IMR-90 (cell line): ENCODE data around the gene SELENOM. TPM values are rescaled to one million over a fixed set of nuclear protein-coding genes. Genes with fewer than 3 reads are reported as not detected.

Experiments used
- ATAC-seq: fragments of 200-7000 bp; cut with Tn5 transposase; 2 replicates; pipeline ENCODE4 v1.9.1; 2020; ENCODE audit warnings: low read depth, mild to moderate bottlenecking, moderate library complexity
- BruUV-seq: library from RNA; stranded (reverse); fragments of 400-500 nt; replicated peaks from 2 replicates; lab custom pipeline; 2021; lab: Mats Ljungman, UMichigan
- CTCF ChIA-PET: fragments of 300-600 bp; formaldehyde crosslinking; extraction: SDS; loops from one replicate; lab custom pipeline; 2021; ENCODE audit warnings: antibody characterized with exemption; lab: Yijun Ruan, JAX
- POLR2A ChIA-PET: fragments of 300-600 bp; sonication (Branson Sonifier 250); formaldehyde crosslinking; loops from one replicate; lab custom pipeline; 2022; ENCODE audit warnings: antibody characterized with exemption; ENCODE audit not compliant: unreplicated experiment; lab: Charles Lee
- DNase-seq: peaks from one replicate; pipeline ENCODE4 v3.0.0; 2013
- H2AFZ ChIP-seq: replicated peaks from 2 replicates; pipeline ENCODE3; 2013; ENCODE audit warnings: low read length, mild to moderate bottlenecking; ENCODE audit not compliant: poor library complexity
- H2AK5ac ChIP-seq: 2 replicates; pipeline ENCODE4 v1.6.1; 2013; ENCODE audit warnings: low read depth, low read length, inconsistent platforms
- H2AK9ac ChIP-seq: replicated peaks from 2 replicates; pipeline ENCODE3; 2013; ENCODE audit warnings: mild to moderate bottlenecking, low read depth, low read length, moderate library complexity; ENCODE audit not compliant: poor library complexity
- H2BK120ac ChIP-seq: 2 replicates; pipeline ENCODE4 v1.6.1; 2013; ENCODE audit warnings: low read depth, low read length, inconsistent platforms
- H2BK15ac ChIP-seq: 3 replicates; pipeline ENCODE4 v1.6.1; 2013; ENCODE audit warnings: low read depth, low read length, inconsistent platforms
- H2BK20ac ChIP-seq: 2 replicates; pipeline ENCODE4 v1.6.1; 2013; ENCODE audit warnings: low read depth, mild to moderate bottlenecking, inconsistent platforms, low read length, moderate library complexity
- H2BK5ac ChIP-seq: 2 replicates; pipeline ENCODE4 v1.6.1; 2013; ENCODE audit warnings: mild to moderate bottlenecking, low read depth, low read length, inconsistent platforms; ENCODE audit not compliant: poor library complexity, severe bottlenecking
- H3K14ac ChIP-seq: replicated peaks from 2 replicates; pipeline ENCODE4 v1.6.1; 2013; ENCODE audit warnings: low read depth, low read length, inconsistent platforms
- H3K18ac ChIP-seq: 2 replicates; pipeline ENCODE4 v1.6.1; 2013; ENCODE audit warnings: low read depth, low read length, control low read depth
- H3K23ac ChIP-seq: 2 replicates; pipeline ENCODE4 v1.6.1; 2013; ENCODE audit warnings: low read depth, low read length, inconsistent platforms
- H3K27ac ChIP-seq: 2 replicates; pipeline ENCODE4 v1.5.1; 2013; ENCODE audit warnings: mild to moderate bottlenecking, control low read depth, low read length; ENCODE audit not compliant: insufficient read depth
- H3K27me3 ChIP-seq: 2 replicates; pipeline ENCODE4 v1.6.1; 2013; ENCODE audit warnings: low read length; ENCODE audit not compliant: control insufficient read depth, insufficient read depth
- H3K36me3 ChIP-seq: 2 replicates; pipeline ENCODE4 v1.6.1; 2013; ENCODE audit warnings: low read length, mixed read lengths; ENCODE audit not compliant: control insufficient read depth, insufficient read depth
- H3K4ac ChIP-seq: 2 replicates; pipeline ENCODE4 v1.6.1; 2013; ENCODE audit warnings: low read depth, low read length, inconsistent platforms
- H3K4me1 ChIP-seq: 2 replicates; pipeline ENCODE4 v1.6.1; 2013; ENCODE audit warnings: low read length, mixed read lengths; ENCODE audit not compliant: control insufficient read depth, insufficient read depth
- H3K4me2 ChIP-seq: 2 replicates; pipeline ENCODE4 v1.6.1; 2013; ENCODE audit warnings: low read depth, mild to moderate bottlenecking, control low read depth, low read length, moderate library complexity
- H3K4me3 ChIP-seq: 2 replicates; pipeline ENCODE4 v1.5.1; 2013; ENCODE audit warnings: low read depth, mild to moderate bottlenecking, control low read depth, low read length, moderate library complexity; ENCODE audit not compliant: insufficient read depth
- H3K56ac ChIP-seq: 2 replicates; pipeline ENCODE4 v1.6.1; 2013; ENCODE audit warnings: low read length, inconsistent platforms; ENCODE audit not compliant: insufficient read depth; ENCODE audit errors: extremely low read depth
- H3K79me1 ChIP-seq, 2 experiments: 2 replicates each; pipeline ENCODE4 v1.6.1; 2013; ENCODE audit warnings: low read length in 2 of 2, inconsistent platforms in 1 of 2, low read depth in 1 of 2
- H3K9ac ChIP-seq: 2 replicates; pipeline ENCODE4 v1.6.1; 2013; ENCODE audit warnings: low read depth, low read length, control low read depth
- H3K9me1 ChIP-seq: 2 replicates; pipeline ENCODE4 v1.6.1; 2013; ENCODE audit warnings: low read length, inconsistent platforms; ENCODE audit not compliant: insufficient read depth
- H3K9me3 ChIP-seq: 2 replicates; pipeline ENCODE4 v1.6.1; 2013; ENCODE audit warnings: low read length; ENCODE audit not compliant: control insufficient read depth, insufficient read depth
- H4K20me1 ChIP-seq: 2 replicates; pipeline ENCODE4 v1.6.1; 2013; ENCODE audit warnings: low read length, inconsistent platforms; ENCODE audit not compliant: insufficient read depth
- H4K5ac ChIP-seq: 2 replicates; pipeline ENCODE4 v1.6.1; 2013; ENCODE audit warnings: mild to moderate bottlenecking, low read depth, low read length, control low read depth
- H4K8ac ChIP-seq, 2 experiments: 2 replicates each; pipeline ENCODE4 v1.6.1; 2013; ENCODE audit warnings: low read depth in 2 of 2, low read length in 2 of 2, control low read depth in 1 of 2, inconsistent platforms in 1 of 2
- H4K91ac ChIP-seq: 2 replicates; pipeline ENCODE4 v1.6.1; 2013; ENCODE audit warnings: low read depth, low read length, inconsistent platforms; ENCODE audit not compliant: insufficient read depth
- BHLHE40 ChIP-seq: fragments of 150-350 bp; IDR thresholded peaks from 2 replicates; pipeline ENCODE4 v1.6.1; 2016; ENCODE audit warnings: mild to moderate bottlenecking, low read depth, low read length
- CEBPB ChIP-seq: IDR thresholded peaks from 2 replicates; pipeline ENCODE4 v1.6.1; 2012; ENCODE audit warnings: low read depth, low read length, improper control_type of control experiment
- CHD1 ChIP-seq: IDR thresholded peaks from 2 replicates; pipeline ENCODE4 v1.6.1; 2012; ENCODE audit warnings: low read depth, low read length, improper control_type of control experiment
- FOS ChIP-seq: fragments of 150-350 bp; IDR thresholded peaks from 2 replicates; pipeline ENCODE4 v1.6.1; 2016; ENCODE audit warnings: low read depth, low read length
- MAFK ChIP-seq: IDR thresholded peaks from 2 replicates; pipeline ENCODE4 v1.6.1; 2012; ENCODE audit warnings: low read depth, low read length, improper control_type of control experiment
- MAZ ChIP-seq: IDR thresholded peaks from 2 replicates; pipeline ENCODE4 v1.6.1; 2012; ENCODE audit warnings: low read depth, mild to moderate bottlenecking, low read length, improper control_type of control experiment, moderate library complexity, borderline replicate concordance
- MXI1 ChIP-seq: IDR thresholded peaks from 2 replicates; pipeline ENCODE4 v1.6.1; 2012; ENCODE audit warnings: low read depth, mild to moderate bottlenecking, low read length, moderate library complexity, borderline replicate concordance
- NFE2L2 ChIP-seq: fragments of 150-350 bp; IDR thresholded peaks from 2 replicates; pipeline ENCODE4 v1.6.1; 2016; ENCODE audit warnings: low read depth, mild to moderate bottlenecking, low read length
- POLR2A ChIP-seq: IDR thresholded peaks from 2 replicates; pipeline ENCODE4 v1.6.1; 2012; ENCODE audit warnings: mild to moderate bottlenecking, low read depth, low read length
- RAD21 ChIP-seq: IDR thresholded peaks from 2 replicates; pipeline ENCODE4 v1.6.1; 2012; ENCODE audit warnings: low read length, improper control_type of control experiment
- RCOR1 ChIP-seq: IDR thresholded peaks from 2 replicates; pipeline ENCODE4 v1.6.1; 2012; ENCODE audit warnings: mild to moderate bottlenecking, low read length, improper control_type of control experiment; ENCODE audit not compliant: insufficient replicate concordance
- RFX5 ChIP-seq: IDR thresholded peaks from 2 replicates; pipeline ENCODE4 v1.8.0; 2012; ENCODE audit warnings: low read depth, mild to moderate bottlenecking, low read length, moderate library complexity
- SMC3 ChIP-seq: fragments of 150-350 bp; IDR thresholded peaks from 2 replicates; pipeline ENCODE4 v1.6.1; 2016; ENCODE audit warnings: low read depth, mild to moderate bottlenecking, antibody characterized with exemption, low read length, moderate library complexity
- WGBS, 2 experiments: methylation state at CpG; one replicate each; pipeline versions ENCODE4 v1.1.5 to v1.1.7; 2013; ENCODE audit warnings: missing lambda C conversion rate in 2 of 2; ENCODE audit not compliant: insufficient read length in 1 of 2; ENCODE audit errors: extremely low coverage in 2 of 2; 5-methylcytosine and 5-hydroxymethylcytosine counted together
- dilution Hi-C: fragments of 300-500 bp; cut with HindIII; formaldehyde crosslinking; loops from one replicate; pipeline ENCODE4 v1.14.3; 2018; ENCODE audit warnings: low sequenced_read_pairs; ENCODE audit not compliant: unreplicated experiment
- in situ Hi-C: fragments of 300-500 bp; cut with MboI; formaldehyde crosslinking; loops from 3 replicates; pipeline ENCODE4 v1.14.3; 2019; ENCODE audit warnings: low sequenced_read_pairs, inconsistent platforms, mixed read lengths
- intact Hi-C: fragments of 100-400 bp; cut with micrococcal nuclease; formaldehyde crosslinking; loops from 2 replicates; pipeline ENCODE4 v1.10.0; 2022
- polyA plus RNA-seq, 3 experiments: library from polyadenylated mRNA; depleted of rRNA; stranded (reverse); fragments of >200 nt; gene quantifications; 2 replicates each; pipeline ENCODE4 v1.2.3, GENCODE V29; 2012; ENCODE audit warnings: low replicate concordance in 1 of 3
- total RNA-seq: library from RNA; depleted of rRNA; stranded (reverse); fragments of >200 nt; gene quantifications from 2 replicates; pipeline ENCODE4 v1.2.3, GENCODE V29; 2012
- TF ChIP-seq, protein P1 (sequence below): fragments of 150-350 bp; IDR thresholded peaks from 2 replicates; pipeline ENCODE4 v1.6.1; 2016; ENCODE audit warnings: low read depth, mild to moderate bottlenecking, low read length, moderate library complexity, borderline replicate concordance
- TF ChIP-seq, protein P2 (sequence below): conservative IDR thresholded peaks from 2 replicates; pipeline ENCODE4 v1.5.1; 2012; ENCODE audit warnings: mild to moderate bottlenecking, low read depth, low read length, improper control_type of control experiment
- TF ChIP-seq, protein P3 (sequence below): fragments of 150-350 bp; IDR thresholded peaks from 2 replicates; pipeline ENCODE4 v1.6.1; 2017; ENCODE audit warnings: mild to moderate bottlenecking, antibody characterized with exemption, low read length, low read depth

SELENOM gene
- total and polyA plus RNA-seq, 2 of the 4 experiments (the other 2 are of a cell fraction): 46.2 to 270 TPM

DNA sequence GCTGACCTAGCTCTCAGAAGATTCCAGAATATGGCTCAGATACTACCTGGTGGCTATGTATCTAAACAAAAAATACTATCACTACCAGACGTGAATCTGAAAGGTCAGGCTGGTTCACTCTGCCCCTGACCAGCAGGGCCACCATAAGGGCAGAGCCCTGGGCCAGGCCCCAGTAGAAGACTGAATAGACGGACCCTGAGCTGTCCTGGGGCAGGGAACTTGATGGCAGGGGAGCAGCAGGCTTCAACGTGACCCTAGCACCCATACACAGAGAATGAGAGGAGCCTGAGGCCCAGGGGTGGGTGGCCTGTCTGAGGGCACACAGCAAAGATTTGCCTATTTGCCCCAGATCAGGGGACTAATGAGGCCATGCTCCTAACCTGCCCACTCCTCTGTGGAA is 46.0 kb upstream of the SELENOM start:
- 0 out of 4 replicates have a peak, but pooled peaks cover 0 to 10% of the 10 kb centered on the region in 2 experiments for H3K79me1 ChIP-seq
- H3K23ac ChIP-seq: no peak overlapping the region
- H4K20me1 ChIP-seq: no peaks in the 10 kb centered on the region
- H2AK9ac ChIP-seq: no peak overlapping the region
- peak overlapping the region; percentile 30 to 41; a peak in 1 of 4 replicates for H4K8ac ChIP-seq
- peak overlapping the region; percentile 17; the same call in 1 of the 2 replicates for H2BK120ac ChIP-seq
- no TSS peak for BruUV-seq
- no peak overlapping the region for H3K56ac ChIP-seq
- H3K18ac ChIP-seq: no peak overlapping the region
- H2BK20ac ChIP-seq: peak overlapping the region; percentile 57; the same call in 1 of the 2 replicates
- TF ChIP-seq, protein P1, sequence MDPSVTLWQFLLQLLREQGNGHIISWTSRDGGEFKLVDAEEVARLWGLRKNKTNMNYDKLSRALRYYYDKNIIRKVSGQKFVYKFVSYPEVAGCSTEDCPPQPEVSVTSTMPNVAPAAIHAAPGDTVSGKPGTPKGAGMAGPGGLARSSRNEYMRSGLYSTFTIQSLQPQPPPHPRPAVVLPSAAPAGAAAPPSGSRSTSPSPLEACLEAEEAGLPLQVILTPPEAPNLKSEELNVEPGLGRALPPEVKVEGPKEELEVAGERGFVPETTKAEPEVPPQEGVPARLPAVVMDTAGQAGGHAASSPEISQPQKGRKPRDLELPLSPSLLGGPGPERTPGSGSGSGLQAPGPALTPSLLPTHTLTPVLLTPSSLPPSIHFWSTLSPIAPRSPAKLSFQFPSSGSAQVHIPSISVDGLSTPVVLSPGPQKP: no peak
- TF ChIP-seq SMC3: no peak
- no peak for TF ChIP-seq MAZ
- no peak for TF ChIP-seq CHD1
- TF ChIP-seq BHLHE40: no peak
- TF ChIP-seq FOS: no peak
- TF ChIP-seq, protein P2, sequence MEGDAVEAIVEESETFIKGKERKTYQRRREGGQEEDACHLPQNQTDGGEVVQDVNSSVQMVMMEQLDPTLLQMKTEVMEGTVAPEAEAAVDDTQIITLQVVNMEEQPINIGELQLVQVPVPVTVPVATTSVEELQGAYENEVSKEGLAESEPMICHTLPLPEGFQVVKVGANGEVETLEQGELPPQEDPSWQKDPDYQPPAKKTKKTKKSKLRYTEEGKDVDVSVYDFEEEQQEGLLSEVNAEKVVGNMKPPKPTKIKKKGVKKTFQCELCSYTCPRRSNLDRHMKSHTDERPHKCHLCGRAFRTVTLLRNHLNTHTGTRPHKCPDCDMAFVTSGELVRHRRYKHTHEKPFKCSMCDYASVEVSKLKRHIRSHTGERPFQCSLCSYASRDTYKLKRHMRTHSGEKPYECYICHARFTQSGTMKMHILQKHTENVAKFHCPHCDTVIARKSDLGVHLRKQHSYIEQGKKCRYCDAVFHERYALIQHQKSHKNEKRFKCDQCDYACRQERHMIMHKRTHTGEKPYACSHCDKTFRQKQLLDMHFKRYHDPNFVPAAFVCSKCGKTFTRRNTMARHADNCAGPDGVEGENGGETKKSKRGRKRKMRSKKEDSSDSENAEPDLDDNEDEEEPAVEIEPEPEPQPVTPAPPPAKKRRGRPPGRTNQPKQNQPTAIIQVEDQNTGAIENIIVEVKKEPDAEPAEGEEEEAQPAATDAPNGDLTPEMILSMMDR: no peak
- TF ChIP-seq, protein P3, sequence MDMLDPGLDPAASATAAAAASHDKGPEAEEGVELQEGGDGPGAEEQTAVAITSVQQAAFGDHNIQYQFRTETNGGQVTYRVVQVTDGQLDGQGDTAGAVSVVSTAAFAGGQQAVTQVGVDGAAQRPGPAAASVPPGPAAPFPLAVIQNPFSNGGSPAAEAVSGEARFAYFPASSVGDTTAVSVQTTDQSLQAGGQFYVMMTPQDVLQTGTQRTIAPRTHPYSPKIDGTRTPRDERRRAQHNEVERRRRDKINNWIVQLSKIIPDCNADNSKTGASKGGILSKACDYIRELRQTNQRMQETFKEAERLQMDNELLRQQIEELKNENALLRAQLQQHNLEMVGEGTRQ: no peak
- TF ChIP-seq NFE2L2: no peak
- TF ChIP-seq MAFK: no peak
- TF ChIP-seq RFX5: no peak
- no peak for TF ChIP-seq CEBPB
- no peak for TF ChIP-seq POLR2A
- no peak for TF ChIP-seq RAD21
- TF ChIP-seq MXI1: no peak
- no peak for TF ChIP-seq RCOR1
- peaks cover 18% of the 10 kb centered on the region for H3K4me1 ChIP-seq
- CTCF ChIA-PET: no interaction called here
- H3K9me3 ChIP-seq: no peaks in the 10 kb centered on the region
- no peaks in the 10 kb centered on the region for H3K27me3 ChIP-seq
- H3K4me3 ChIP-seq: no peak overlapping the region
- peak overlapping the region; percentile 93; the same call in 2 of the 3 replicates for H2BK15ac ChIP-seq
- 0 out of 2 replicates have a peak overlapping the region, but pooled peaks have one; percentile 79 for H4K5ac ChIP-seq
- no peak overlapping the region for H3K4me2 ChIP-seq
- intact Hi-C loops (no loop called here), in situ Hi-C loops (no loop called here), dilution Hi-C loops (no loop called here)
- POLR2A ChIA-PET: interaction anchor here (0.6 kb wide), 1 partner anchor 66 kb away, joined by 9 read pairs; no protein-coding TSS in a partner anchor
- ATAC-seq: no peak
- H3K4ac ChIP-seq: peak overlapping the region; percentile 75
- H2AFZ ChIP-seq: no peak overlapping the region
- H4K91ac ChIP-seq: peak overlapping the region; percentile 10; the same call in 1 of the 2 replicates
- H3K9ac ChIP-seq: no peak overlapping the region
- H2BK5ac ChIP-seq: no peak overlapping the region
- WGBS, 2 experiments: no CpG with 5 or more reads among the region's 3 CpGs
- no peak for DNase-seq
- H2AK5ac ChIP-seq: peak overlapping the region; percentile 84
- no peak overlapping the region for H3K27ac ChIP-seq
- no peaks in the 10 kb centered on the region for H3K36me3 ChIP-seq
- H3K9me1 ChIP-seq: peaks cover 15% of the 10 kb centered on the region
- no peak overlapping the region for H3K14ac ChIP-seq
